Measurements from ENCODE around the gene HMGB3.
A peak's percentile ranks its signal among the peaks of the same experiment; 100 is the strongest.
"Not testable (repeated sequence)": the region's sequence is repeated elsewhere in the genome, so short reads cannot be mapped to it uniquely, and the experiment has no call there.

HMGB3 gene

GRCh38 chrX:150982788-150983520, at the start of gene HMGB3:
Gene HMGB3 (plus strand): TSS chrX:150983335. CDS start chrX:150985600, 2,265 bp downstream.
- DNase-seq: peak; percentile 97

DNA sequence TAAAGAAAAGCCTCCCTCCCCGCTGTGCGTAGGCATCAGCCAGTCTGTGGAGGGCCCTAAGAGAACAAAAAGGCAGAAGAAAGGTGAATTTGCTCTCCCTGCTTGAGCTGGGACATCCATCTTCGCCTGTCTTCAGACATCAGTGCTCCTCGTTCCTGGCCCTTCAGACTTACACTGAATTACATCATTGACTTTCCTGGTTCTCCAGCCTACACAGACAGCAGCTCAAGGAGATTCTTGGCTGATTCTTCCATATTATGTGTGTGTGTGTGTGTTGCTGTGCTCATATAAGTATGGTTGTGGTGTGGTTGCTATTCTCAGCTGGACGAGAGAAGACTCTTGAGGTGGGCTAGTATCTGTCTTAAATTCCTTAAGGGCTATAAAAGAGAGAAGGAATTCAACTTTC, 49.2 kb upstream of the HMGB3 start:
- DNase-seq: no peak

- DNase-seq: no peak
These were observed 48.7 kb upstream of the HMGB3 start for GRCh38 chrX:150934453-150934852.

- no peak for DNase-seq
These were observed 47.7 kb upstream of the HMGB3 start for GRCh38 chrX:150935467-150935866.

DNA sequence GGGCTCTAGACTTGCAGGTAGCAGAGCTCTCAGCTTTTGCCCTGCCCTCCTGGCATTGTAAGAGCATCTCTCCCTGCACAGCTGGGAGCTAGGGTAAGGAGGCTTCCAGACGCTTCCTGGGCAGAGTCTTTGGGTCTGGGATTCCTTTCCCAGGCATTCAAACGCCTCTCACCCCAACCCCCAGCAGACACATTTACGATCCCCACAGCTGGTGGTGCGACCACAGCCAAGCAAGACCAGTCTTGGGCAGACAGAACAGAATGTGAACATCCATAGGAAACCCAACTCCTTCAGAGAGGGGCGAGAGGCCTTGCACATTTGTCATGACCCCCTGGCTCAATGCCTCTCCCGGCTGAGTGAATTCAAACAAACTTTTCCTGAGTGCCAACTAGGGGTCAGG, 46.6 kb upstream of the HMGB3 start:
- DNase-seq: no peak

GRCh38 chrX:150940844-150941495, 42.2 kb upstream of the HMGB3 start:
- DNase-seq: no peak

GRCh38 chrX:150941580-150941979, 41.6 kb upstream of the HMGB3 start:
- no peak for DNase-seq

GRCh38 chrX:150942942-150943594, 40.1 kb upstream of the HMGB3 start:
- DNase-seq: peak; percentile 34

- no peak for DNase-seq
These were observed 38.9 kb upstream of the HMGB3 start for GRCh38 chrX:150944233-150944632.

DNA sequence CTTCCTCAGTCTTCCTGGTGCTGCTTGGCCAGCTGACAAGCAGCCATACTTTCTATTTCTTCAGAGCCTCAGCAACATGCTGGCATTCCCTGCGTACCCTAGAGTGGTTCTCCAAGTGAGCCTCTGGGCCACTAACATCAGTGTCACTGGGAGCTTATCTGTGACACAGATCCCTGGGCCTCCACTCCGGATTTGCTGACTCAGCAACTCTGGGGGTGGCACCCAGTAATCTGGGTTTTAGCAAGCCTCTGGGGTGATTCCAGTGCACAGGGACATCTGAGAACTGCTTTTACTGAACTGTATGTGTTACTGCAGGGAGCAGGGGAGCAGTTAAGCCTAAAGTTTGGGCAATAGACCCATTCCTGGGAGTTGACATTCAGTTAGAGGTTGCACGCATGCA, 28.2 kb upstream of the HMGB3 start:
- no peak for DNase-seq

DNA sequence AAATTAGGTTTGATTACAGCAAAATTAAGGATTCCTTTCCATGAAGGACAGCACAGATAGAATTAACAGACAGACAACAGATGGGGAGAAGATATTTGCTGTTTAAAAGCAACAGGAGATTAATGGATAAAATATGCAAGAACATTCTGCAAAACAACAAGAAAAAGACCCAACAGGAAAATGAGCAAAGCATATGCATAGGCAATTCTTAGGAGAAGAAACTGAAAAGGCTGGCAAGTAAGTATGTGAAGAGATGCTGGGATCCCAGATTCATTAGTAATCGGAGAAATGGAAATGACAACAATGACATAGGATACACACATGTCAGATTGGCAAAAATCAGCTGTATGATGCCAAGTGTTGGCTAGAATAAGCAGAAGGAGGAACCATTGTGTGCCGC, 27.5 kb upstream of the HMGB3 start:
- no peak for DNase-seq

DNA sequence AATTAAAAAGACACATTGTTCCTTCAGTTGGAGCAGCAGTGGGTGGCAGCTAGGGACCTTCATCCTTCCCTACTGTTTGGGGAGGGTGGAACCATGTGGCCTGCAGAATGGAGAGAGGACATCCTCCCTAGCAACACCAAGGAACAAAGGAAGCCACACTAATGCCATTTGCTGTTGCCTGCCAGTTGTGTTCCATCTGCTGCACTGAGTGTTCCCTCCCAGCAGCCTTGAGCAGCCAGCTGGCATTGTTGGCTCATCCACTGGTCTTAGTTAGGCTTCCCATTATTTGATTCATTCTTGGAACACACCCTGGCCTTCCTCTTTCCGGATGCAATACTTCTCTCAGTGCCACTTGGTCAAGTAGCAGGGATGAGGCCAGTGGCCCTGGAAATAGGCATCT, 25.0 kb upstream of the HMGB3 start:
- no peak for DNase-seq

DNA sequence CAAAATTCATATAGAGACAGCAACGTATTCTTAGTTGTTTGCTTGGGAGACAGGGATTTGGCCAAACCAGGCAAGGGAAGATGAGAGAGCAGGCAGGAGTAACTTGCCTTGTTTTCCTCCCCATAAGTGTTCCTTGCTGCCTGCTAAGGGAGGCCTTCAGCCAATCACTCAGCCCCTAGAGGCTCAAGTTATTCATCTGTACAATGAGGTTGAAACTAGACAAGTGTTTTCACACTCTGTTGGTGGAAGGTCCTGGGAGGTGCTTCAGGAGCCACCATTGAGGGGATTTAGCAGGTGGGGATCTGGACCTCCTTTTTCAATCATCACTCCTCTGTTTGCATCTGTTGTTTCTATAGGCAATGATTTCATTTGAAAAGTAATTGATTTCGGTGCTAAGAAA, 23.6 kb upstream of the HMGB3 start:
- no peak for DNase-seq

DNA sequence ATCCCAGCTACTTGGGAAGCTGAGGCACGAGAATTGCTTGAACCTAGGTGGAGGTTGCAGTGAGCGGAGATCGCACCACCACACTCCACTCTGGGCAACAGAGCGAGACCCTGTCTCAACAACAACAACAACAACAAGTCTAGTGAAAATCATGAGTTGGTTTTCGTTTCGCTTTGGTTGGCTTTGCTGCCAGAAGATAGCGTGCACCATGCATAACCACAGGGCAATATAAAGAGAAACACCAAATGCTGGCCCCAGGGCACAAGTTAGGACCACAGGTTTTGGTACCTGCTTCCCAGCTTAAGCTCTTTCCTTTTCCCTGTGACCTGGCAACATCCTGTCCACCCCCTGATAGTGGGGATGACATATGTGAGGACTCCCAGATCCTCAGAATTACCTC, 21.5 kb upstream of the HMGB3 start:
- no peak for DNase-seq

DNA sequence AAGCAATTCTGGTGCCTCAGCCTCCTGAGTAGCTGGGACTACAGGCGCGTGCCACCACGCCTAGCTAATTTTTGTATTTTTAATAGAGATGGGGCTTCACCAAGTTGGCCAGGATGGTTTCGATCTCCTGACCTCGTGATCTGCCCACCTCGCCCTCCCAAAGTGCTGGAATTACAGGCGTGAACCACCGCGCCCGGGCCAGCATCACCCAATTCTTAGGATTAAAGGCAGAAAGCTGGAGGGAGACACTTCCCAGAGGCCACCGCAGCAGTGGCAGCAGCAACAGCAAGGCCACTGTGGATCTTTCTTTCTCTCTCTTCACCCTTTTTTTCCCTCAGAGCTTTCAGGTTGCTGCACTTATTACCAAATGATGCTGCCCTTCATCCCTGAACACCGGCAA, 18.7 kb upstream of the HMGB3 start:
- not testable (repeated sequence) for DNase-seq

- no peak for DNase-seq
These were observed 16.9 kb upstream of the HMGB3 start for GRCh38 chrX:150966235-150966634.

DNA sequence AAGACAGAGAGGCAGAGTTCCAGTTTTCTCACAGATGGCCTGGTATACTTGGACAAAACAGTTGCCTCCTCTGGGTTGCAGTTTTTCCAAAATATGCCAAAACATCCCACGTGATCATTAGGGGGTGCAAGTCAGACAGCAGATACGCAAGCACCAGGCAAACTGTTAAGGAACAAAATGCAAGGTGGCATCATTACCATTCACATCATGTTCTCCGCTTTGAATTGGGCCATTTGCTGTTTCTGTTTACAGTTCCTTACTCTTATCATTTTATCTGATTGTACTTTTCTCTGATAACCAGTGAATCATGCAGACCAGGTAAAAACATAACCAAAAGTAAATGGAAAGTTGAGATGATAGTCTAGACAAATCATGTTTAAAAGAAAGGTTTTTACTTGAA, 16.4 kb upstream of the HMGB3 start:
- no peak for DNase-seq

GRCh38 chrX:150967786-150968185, 15.3 kb upstream of the HMGB3 start:
- no peak for DNase-seq

GRCh38 chrX:150968862-150969720, 14.0 kb upstream of the HMGB3 start:
- no peak for DNase-seq

- no peak for DNase-seq
These were observed 10.7 kb upstream of the HMGB3 start for GRCh38 chrX:150972450-150972849.

GRCh38 chrX:150975655-150976390, 7.3 kb upstream of the HMGB3 start:
- no peak for DNase-seq

DNA sequence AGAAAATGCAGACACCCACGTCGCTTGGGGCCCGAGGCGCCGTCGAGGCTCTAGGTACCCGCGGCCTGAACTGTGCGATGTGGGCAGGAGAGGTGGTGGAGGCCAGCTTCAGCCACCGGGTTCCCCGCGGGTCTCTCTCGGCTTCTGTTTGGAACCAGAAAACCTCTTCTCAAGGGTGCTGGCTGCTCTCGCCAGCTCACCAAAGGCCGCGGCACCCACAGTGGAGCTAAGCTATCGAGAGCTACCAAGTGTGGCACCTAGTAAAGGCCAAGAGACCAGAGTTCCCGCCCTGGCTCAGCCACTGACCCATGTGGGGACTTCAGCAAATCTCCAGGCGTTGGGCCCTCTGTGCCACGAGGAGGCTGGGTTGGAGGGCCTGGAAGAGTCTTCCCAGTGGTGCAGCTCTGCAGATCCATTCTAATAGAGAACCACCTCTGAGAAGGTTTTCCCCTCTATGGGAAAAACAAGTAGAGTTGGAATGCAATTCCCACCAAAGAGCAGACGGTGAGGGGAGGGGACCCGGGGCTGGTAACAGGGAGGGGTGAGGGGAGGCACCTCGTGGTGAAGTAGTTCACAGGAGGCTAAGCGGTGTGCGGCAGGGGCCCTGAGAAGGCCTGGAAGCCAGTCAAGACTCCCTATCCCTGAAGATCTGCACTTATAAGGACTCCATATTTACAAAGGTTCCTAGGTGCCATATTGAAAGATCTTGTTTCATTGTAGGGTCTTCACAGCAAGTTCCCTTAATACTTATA, 5.5 kb upstream of the HMGB3 start:
- DNase-seq: no peak

Data from NCI-H510A (cell line).